Nephron (organoid): ENCODE results near the gene FBXO21.
A peak's percentile ranks its signal among the peaks of the same experiment; 100 is the strongest.

ENCODE experiments used
- H3K27ac Mint-ChIP-seq, 3 experiments: 2 replicates each; pipeline ENCODE4 v1.8.0; 2020; ENCODE audit warnings: mixed read lengths in 3 of 3, mild to moderate bottlenecking in 2 of 3, moderate library complexity in 1 of 3
- H3K27me3 Mint-ChIP-seq: 2 replicates; pipeline ENCODE4 v1.8.0; 2021; ENCODE audit warnings: low read depth, mild to moderate bottlenecking, moderate library complexity, mixed read lengths
- H3K36me3 Mint-ChIP-seq: 2 replicates; pipeline ENCODE4 v1.8.0; 2020; ENCODE audit warnings: low read depth, mixed read lengths
- H3K4me1 Mint-ChIP-seq: 2 replicates; pipeline ENCODE4 v1.8.0; 2020; ENCODE audit warnings: mixed read lengths
- H3K4me3 Mint-ChIP-seq, 3 experiments: 2 replicates each; pipeline ENCODE4 v1.8.0; 2020; ENCODE audit warnings: mild to moderate bottlenecking in 3 of 3, mixed read lengths in 3 of 3, moderate library complexity in 2 of 3
- H3K9me3 Mint-ChIP-seq: 2 replicates; pipeline ENCODE4 v1.8.0; 2020; ENCODE audit warnings: mixed read lengths
- CTCF ChIP-seq, 3 experiments: fragments of 200-600 bp; sonication (generic); IDR thresholded peaks; one replicate each; pipeline ENCODE4 v1.5.0; 2021; ENCODE audit warnings: antibody characterized with exemption in 3 of 3; ENCODE audit not compliant: unreplicated experiment in 3 of 3

FBXO21 gene

DNA sequence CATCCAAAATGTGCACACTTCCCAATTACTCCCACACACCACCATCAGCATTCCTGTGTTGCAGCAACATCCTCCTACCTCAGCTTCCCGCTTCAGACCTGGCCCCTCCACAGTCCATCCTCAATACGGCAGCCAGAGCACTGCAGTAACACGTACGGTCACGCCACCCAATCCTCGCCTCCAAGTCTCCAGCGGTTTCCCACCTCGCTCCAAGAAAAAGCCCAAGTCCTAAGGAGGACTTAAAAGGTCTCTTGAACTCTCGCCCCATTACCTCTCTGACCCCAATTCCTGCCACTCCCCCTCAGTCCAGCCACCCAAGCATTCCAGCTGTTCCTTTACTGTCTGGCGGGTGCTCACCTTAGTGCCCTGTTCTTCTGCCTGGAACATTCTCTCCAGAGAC lies 12.0 kb downstream of the FBXO21 start:
- no peaks in the 10 kb centered on the region for H3K4me1 Mint-ChIP-seq
- TF ChIP-seq CTCF (IDR thresholded peaks at IDR 0.05; ENCODE audit: unreplicated experiment in 3 of 3) = no peak

GRCh38 chr12:117172168-117172567 lies 18.1 kb downstream of the FBXO21 start:
- no peak for TF ChIP-seq CTCF (IDR thresholded peaks at IDR 0.05; ENCODE audit: unreplicated experiment in 3 of 3)
- no peaks in the 10 kb centered on the region for H3K4me1 Mint-ChIP-seq
- peak overlapping the region in 2 of 3 experiments; percentile 17 to 60 for H3K27ac Mint-ChIP-seq
- H3K9me3 Mint-ChIP-seq = no peaks in the 10 kb centered on the region
- no peaks in the 10 kb centered on the region for H3K27me3 Mint-ChIP-seq
- no peak overlapping the region for H3K4me3 Mint-ChIP-seq
- H3K36me3 Mint-ChIP-seq = peaks cover 86% of the 10 kb centered on the region

More for the DNA sequence above, 12.0 kb downstream of the FBXO21 start:
- Mint-ChIP-seq H3K36me3 (peaks cover 93% of the 10 kb centered on the region), H3K27ac (no peak overlapping the region), H3K27me3 (no peaks in the 10 kb centered on the region), H3K4me3 (no peak overlapping the region), H3K9me3 (peaks cover 7% of the 10 kb centered on the region)

DNA sequence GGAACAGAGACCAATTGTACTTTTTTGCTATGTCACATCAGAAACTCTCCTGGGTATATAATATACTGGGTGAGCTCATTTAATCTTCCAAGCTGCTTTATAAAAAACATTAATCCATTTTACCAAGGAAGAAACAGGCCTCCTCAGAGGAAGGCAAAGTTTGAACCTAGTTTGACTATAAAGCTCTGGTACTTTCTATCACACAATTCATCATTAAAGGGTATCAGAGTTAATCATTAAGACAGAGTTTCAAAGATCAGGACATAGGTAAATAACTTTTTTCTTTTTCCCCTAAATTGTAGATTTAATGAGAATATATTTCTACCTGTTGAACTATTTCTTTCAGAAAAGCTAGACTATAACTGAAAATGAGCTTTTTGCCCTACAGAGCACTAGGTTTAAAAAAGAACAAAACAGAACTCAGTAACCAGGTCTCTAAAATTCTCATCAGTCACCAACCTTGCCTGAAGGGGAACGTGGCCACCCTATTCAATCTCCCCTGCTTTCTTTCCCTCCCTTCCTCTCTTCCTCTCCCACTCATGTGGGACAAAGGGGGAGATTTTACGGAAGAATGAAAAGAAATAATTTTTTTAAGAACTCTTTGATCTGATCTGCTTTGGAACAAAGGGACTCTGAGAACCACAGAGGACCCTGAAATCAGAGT lies 18.6 kb downstream of the FBXO21 start:
- TF ChIP-seq CTCF (IDR thresholded peaks at IDR 0.05; ENCODE audit: unreplicated experiment in 3 of 3) = no peak
- Mint-ChIP-seq H3K9me3 (no peaks in the 10 kb centered on the region), H3K36me3 (peaks cover 86% of the 10 kb centered on the region), H3K4me1 (no peaks in the 10 kb centered on the region), H3K27me3 (no peaks in the 10 kb centered on the region), H3K27ac (peak overlapping the region in 2 of 3 experiments; percentile 17 to 60), H3K4me3 (no peak overlapping the region)

DNA sequence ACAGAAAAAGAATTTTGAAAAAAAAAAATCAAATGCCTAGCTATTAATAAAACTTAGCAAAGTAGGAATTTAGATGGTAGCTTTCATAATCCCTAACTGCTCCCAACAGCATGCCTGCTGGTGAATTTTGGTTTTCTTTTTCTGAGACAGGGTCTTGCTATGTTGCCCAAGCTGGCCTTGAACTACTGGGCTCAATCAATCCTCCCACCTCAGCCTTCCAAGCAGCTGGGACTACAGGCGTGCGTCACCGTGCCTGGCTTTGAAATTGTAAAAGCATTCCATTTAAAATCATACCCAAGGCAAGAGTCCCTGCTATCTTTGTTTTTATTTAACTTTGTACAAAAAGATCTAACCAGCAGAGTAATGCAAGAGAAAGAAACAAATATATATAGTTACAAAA lies 20.7 kb downstream of the FBXO21 start:
- peaks cover 86% of the 10 kb centered on the region for H3K36me3 Mint-ChIP-seq
- TF ChIP-seq CTCF (IDR thresholded peaks at IDR 0.05; ENCODE audit: unreplicated experiment in 3 of 3) = no peak
- H3K4me3 Mint-ChIP-seq = no peak overlapping the region
- no peaks in the 10 kb centered on the region for H3K9me3 Mint-ChIP-seq
- H3K27me3 Mint-ChIP-seq = no peaks in the 10 kb centered on the region
- no peak overlapping the region for H3K27ac Mint-ChIP-seq
- no peaks in the 10 kb centered on the region for H3K4me1 Mint-ChIP-seq

DNA sequence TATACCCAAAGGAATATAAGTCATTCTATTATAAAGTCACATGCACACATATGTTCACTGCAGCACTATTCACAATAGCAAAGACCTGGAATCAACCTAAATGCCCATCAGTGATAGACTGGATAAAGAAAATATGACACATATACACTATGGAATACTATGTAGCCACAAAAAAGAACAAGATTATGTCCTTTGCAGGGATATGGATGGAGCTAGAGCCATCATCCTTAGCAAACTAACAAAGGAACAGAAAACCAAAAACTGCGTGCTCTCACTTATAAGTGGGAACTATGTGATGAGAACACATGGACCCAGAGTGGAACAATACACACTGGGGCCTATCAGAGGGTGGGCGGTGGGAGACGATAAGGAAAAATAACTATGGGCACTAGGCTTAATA lies 21.3 kb downstream of the FBXO21 start:
- Mint-ChIP-seq H3K9me3 (no peaks in the 10 kb centered on the region), H3K27me3 (no peaks in the 10 kb centered on the region), H3K27ac (no peak overlapping the region), H3K4me3 (no peak overlapping the region), H3K36me3 (peaks cover 83% of the 10 kb centered on the region), H3K4me1 (no peaks in the 10 kb centered on the region)
- TF ChIP-seq CTCF (IDR thresholded peaks at IDR 0.05; ENCODE audit: unreplicated experiment in 3 of 3) = no peak

- TF ChIP-seq CTCF (IDR thresholded peaks at IDR 0.05; ENCODE audit: unreplicated experiment in 3 of 3) = no peak
- H3K4me1 Mint-ChIP-seq = no peaks in the 10 kb centered on the region
- H3K4me3 Mint-ChIP-seq = no peak overlapping the region
- H3K27ac Mint-ChIP-seq = no peak overlapping the region
- H3K9me3 Mint-ChIP-seq = no peaks in the 10 kb centered on the region
- peaks cover 80% of the 10 kb centered on the region for H3K36me3 Mint-ChIP-seq
- H3K27me3 Mint-ChIP-seq = no peaks in the 10 kb centered on the region
Observed at GRCh38 chr12:117167769-117168168, 22.5 kb downstream of the FBXO21 start.
